IPS-15b (cell line): ENCODE measurements around the gene SLC66A2.

Experiments used
- H3K27me3 ChIP-seq: one replicate; pipeline ENCODE4 v1.6.1; 2013; ENCODE audit warnings: low read length; ENCODE audit not compliant: control insufficient read depth, insufficient read depth
- H3K36me3 ChIP-seq: one replicate; pipeline ENCODE4 v1.6.1; 2013; ENCODE audit warnings: low read length; ENCODE audit not compliant: control insufficient read depth, insufficient read depth
- H3K4me1 ChIP-seq: one replicate; pipeline ENCODE4 v1.6.1; 2013; ENCODE audit warnings: mild to moderate bottlenecking, low read length; ENCODE audit not compliant: control insufficient read depth, insufficient read depth
- H3K4me3 ChIP-seq: one replicate; pipeline ENCODE4 v1.5.1; 2013; ENCODE audit warnings: low read depth, low read length
- H3K9ac ChIP-seq: one replicate; pipeline ENCODE4 v1.6.1; 2013; ENCODE audit warnings: low read depth, mild to moderate bottlenecking, low read length
- H3K9me3 ChIP-seq: one replicate; pipeline ENCODE4 v1.6.1; 2013; ENCODE audit warnings: mild to moderate bottlenecking, low read length; ENCODE audit not compliant: control insufficient read depth, insufficient read depth

The SLC66A2 gene

DNA sequence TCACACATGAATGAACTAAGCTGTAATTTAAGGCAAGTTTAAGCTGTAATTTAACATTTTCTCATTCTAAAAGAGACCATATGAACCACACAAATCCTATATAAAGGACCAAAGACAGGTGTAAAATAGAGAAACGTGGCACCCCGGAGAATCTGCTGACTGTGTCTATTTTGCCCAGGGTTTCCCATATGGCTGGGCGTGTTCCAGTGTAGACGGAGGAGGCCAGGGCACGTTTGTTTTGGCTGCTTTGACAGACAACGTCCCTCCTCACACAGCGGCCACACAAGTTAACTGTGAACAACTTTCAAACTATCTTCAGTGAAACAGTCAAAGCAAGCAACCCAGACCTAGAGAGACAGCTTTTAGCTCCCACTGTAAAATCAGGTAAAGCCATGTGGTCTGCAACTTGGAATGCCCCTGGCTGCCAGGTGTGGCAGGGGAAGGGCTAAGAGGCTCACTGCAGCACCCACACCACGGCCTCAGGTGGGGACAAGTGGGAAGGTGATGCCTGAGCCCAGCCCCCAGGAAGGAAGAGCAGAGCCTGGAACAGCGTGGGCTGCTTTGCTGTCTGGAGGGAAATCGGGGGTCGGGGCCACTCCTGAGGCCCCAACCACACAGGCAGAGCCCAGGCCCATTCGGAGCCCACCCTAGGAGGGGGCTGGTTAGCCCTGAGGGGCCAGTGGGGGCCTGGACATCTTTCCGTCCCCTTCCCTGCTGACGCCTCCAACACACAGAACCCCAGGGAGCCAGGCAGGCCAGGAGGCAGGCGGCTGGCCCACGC is 40.7 kb downstream of the SLC66A2 start:
- Histone ChIP-seq H3K9me3 (no peaks in the 10 kb centered on the region), H3K36me3 (no peaks in the 10 kb centered on the region), H3K27me3 (no peaks in the 10 kb centered on the region), H3K9ac (no peak overlapping the region), H3K4me1 (no peaks in the 10 kb centered on the region), H3K4me3 (peak overlapping the region; percentile 26)

DNA sequence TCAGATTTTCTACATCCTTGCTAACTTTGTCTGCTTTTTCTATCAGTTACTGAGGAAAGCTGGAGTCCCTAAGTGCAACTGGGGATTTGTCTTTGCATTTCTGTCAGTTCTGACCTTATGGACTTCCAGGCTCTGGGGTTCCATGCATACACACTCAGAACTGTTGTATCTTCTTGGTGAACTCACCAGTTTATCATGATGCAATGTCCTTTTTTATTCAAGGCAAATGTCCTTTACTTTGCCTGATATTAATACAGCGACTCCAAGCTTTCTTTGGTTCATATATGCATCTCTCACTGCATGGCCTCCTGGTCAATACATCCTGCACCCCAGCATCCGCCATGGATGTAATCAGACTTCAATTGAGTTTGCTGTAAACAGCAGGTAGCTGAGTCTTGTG is 44.7 kb downstream of the SLC66A2 start:
- no peak overlapping the region for H3K9ac ChIP-seq
- peaks cover 10% of the 10 kb centered on the region for H3K36me3 ChIP-seq
- H3K4me1 ChIP-seq = no peaks in the 10 kb centered on the region

DNA sequence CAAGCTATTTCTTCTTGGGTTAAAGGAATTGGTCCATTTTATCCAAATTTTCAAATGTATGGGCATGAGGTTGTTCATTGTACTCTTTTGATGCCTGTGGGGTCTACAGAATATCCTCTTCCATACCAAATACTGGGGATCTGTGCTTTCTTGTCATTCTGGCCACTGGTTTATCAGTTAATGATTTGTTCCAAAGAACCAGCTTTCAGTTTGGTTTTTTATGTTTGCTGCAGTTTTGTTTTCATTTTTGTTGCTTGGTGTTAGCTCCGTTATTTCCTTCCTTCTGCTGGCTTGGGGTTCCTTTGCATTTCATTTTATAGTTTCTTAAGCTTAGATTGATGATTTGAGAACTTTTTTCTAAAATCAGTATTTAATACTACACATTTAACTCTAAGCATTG is 45.5 kb downstream of the SLC66A2 start:
- H3K27me3 ChIP-seq = no peaks in the 10 kb centered on the region
- H3K4me3 ChIP-seq = no peak overlapping the region
- H3K9me3 ChIP-seq = no peaks in the 10 kb centered on the region
- H3K36me3 ChIP-seq = peaks cover 10% of the 10 kb centered on the region
- no peak overlapping the region for H3K9ac ChIP-seq
- H3K4me1 ChIP-seq = no peaks in the 10 kb centered on the region

More for the DNA sequence above, 44.7 kb downstream of the SLC66A2 start:
- Histone ChIP-seq H3K4me3 (no peak overlapping the region), H3K27me3 (no peaks in the 10 kb centered on the region), H3K9me3 (no peaks in the 10 kb centered on the region)

DNA sequence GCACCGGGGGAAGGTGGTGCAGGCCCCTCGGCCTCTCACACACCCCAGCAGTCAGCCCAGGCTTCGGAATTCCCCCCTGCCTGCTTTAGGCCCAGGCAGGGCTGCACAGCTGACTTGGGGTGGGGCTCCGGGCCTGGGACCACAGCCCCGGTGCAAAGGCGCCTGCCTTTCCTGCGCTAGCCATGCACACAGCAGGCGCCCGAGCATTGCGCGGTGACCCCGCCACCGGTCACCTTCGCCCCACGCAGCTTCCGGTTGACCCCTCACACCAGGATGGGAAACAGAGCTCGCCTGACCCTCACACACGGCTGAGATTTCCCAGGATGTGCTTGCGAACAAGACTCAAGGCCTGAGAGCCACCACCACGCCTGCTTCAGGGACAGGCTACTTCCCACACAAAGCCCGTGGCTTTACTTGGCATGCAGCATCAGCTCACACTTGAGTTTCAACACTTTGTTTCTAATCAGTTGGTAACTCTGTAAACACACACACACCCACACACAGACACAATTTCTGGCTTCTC is 46.0 kb downstream of the SLC66A2 start:
- no peak overlapping the region for H3K9ac ChIP-seq
- peaks cover 10% of the 10 kb centered on the region for H3K36me3 ChIP-seq
- H3K4me3 ChIP-seq = no peak overlapping the region
- no peaks in the 10 kb centered on the region for H3K27me3 ChIP-seq
- H3K9me3 ChIP-seq = no peaks in the 10 kb centered on the region
- H3K4me1 ChIP-seq = no peaks in the 10 kb centered on the region

DNA sequence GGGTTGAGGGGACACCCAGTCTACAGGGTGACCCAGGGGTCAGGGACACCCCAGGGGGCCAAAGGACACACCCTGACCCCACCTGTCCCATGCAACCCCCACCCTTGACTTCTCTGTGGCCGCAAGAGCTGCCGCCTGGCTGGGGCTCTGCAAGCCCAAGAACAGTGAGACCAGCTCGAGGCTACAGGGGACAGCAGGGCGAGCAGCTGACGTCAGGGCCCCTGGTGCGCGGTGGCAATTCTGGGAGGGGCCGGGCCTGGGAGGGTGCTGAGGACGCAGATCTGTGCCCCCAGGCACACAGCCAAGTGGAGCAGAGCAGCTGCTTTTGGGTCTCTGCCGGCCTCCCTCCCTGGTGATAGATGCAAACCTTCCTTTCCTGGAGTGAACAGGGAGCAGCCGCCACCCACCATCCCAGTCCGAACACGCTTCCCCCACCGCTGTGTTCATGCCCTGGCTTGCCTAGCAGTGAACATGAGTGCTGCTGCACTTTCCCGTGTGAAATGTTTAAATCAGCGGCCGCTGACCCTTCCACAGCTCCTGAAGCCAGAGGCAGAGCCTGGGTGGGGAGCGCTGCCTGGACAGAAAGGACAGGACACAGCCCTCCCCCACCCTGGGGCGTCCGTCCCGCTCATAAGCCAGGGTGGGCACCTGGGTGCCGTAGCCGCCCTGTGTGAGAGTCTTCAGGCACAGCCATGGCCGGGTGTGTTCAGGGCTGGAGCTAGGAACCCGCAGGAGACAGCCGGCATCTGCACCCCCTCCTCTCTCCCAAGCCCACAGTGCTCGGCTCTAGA is 46.9 kb downstream of the SLC66A2 start:
- Histone ChIP-seq H3K36me3 (peaks cover 10% of the 10 kb centered on the region), H3K9ac (no peak overlapping the region), H3K27me3 (no peaks in the 10 kb centered on the region), H3K4me1 (no peaks in the 10 kb centered on the region), H3K4me3 (no peak overlapping the region), H3K9me3 (no peaks in the 10 kb centered on the region)

- Histone ChIP-seq H3K9me3 (no peaks in the 10 kb centered on the region), H3K36me3 (peaks cover 10% of the 10 kb centered on the region), H3K4me3 (no peak overlapping the region), H3K9ac (no peak overlapping the region), H3K27me3 (no peaks in the 10 kb centered on the region), H3K4me1 (no peaks in the 10 kb centered on the region)
Observed at GRCh38 chr18:79903787-79904356, 47.6 kb downstream of the SLC66A2 start.

DNA sequence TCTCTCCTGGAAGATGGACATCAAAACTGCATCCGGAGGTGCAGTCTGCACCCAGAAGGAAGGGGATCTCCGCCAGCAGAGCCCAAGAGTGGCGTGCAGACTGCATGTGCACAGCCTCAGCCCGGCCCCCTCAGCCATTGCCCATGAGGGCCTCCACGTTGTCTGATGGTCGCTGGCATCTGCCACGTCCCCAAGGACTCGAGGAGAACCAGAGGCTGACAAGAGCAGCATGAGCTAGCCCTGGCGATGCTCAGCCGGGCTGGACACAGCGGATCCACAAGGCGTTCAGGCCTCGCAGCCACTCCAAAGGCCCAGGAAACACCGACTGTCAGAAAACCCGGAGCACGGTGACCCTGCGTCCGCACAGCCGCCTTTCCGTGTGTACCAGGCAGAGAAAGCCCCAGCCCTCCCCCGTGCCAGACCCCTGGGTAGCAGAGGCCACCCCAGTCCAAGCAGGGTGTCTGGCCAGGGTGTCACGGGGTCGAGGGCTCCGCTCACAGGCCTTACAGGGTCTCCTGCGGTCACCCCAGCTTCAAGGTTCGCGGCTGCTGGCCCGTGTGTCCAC is 48.3 kb downstream of the SLC66A2 start:
- H3K4me1 ChIP-seq = no peaks in the 10 kb centered on the region
- no peak overlapping the region for H3K4me3 ChIP-seq
- H3K9ac ChIP-seq = no peak overlapping the region
- H3K36me3 ChIP-seq = peaks cover 10% of the 10 kb centered on the region
- H3K27me3 ChIP-seq = no peaks in the 10 kb centered on the region
- no peaks in the 10 kb centered on the region for H3K9me3 ChIP-seq

DNA sequence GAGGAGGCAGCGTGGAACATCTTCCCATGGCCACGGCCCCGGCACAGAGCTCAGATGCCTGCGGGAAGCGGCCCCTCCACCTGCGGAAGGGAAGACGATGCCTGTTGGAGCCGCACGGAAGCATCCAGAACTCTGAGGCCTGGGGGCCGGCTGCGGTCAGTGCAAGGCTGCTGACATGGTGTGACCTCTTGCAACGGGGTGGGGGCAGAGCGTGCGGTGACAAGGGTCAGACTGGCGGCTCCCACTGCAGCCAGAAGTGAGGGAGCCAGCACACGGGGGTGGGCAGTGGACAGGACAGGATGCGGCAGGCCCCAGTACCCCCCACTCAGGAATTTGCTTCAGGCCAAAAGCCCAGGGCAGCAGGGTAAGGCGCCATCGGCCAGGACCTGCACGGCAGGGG is 48.8 kb downstream of the SLC66A2 start:
- peaks cover under 1% of the 10 kb centered on the region for H3K9me3 ChIP-seq
- H3K36me3 ChIP-seq = peaks cover 10% of the 10 kb centered on the region
- H3K4me3 ChIP-seq = no peak overlapping the region
- H3K4me1 ChIP-seq = no peaks in the 10 kb centered on the region
- no peaks in the 10 kb centered on the region for H3K27me3 ChIP-seq
- H3K9ac ChIP-seq = no peak overlapping the region

DNA sequence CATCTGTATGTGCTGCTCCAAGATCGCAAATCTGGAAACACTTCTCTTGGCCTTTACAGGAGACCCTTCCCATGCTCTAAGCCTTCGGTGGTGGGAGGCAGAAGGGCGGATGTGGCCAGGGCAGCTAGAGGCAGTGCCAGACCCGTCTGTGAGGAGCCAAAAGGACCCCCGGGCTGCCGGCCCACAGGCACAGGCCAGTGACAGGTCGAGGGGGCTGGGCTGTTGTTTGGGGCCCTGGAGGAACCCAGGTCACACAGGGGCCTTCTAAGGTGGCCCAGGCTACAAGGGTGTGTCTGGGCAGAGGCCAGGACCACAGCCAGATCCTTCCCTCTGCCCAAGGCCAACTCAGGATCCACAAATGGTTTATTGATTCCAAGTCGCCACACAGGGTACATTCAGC is 49.4 kb downstream of the SLC66A2 start:
- Histone ChIP-seq H3K9me3 (peaks cover 3% of the 10 kb centered on the region), H3K36me3 (peaks cover 10% of the 10 kb centered on the region), H3K4me1 (no peaks in the 10 kb centered on the region), H3K9ac (no peak overlapping the region), H3K27me3 (no peaks in the 10 kb centered on the region), H3K4me3 (no peak overlapping the region)

DNA sequence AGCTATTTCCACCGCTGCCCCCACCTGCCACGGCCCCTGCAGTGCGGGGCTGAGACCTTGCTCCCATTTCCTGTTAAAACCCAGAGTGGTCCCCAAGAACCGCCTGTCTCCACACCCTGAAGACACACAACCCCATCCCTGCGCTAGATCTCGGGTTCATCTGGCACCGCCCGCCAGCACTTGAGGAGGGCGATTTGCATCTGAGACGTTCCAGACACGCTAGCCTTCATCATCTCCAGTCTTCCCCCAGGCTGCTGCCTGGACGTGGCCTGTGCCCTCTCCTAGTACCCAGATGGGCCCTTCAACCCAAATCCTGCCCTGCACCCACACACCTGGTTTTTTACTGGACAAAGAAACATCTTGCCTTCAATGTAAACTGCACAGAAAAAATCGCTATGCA is 49.8 kb downstream of the SLC66A2 start:
- no peaks in the 10 kb centered on the region for H3K27me3 ChIP-seq
- no peaks in the 10 kb centered on the region for H3K4me1 ChIP-seq
- H3K4me3 ChIP-seq = no peak overlapping the region
- H3K9ac ChIP-seq = no peak overlapping the region
- H3K9me3 ChIP-seq = peaks cover 3% of the 10 kb centered on the region
- H3K36me3 ChIP-seq = peaks cover 10% of the 10 kb centered on the region

- Histone ChIP-seq H3K9me3 (peaks cover 3% of the 10 kb centered on the region), H3K27me3 (no peaks in the 10 kb centered on the region), H3K4me1 (no peaks in the 10 kb centered on the region), H3K36me3 (peaks cover 10% of the 10 kb centered on the region), H3K9ac (no peak overlapping the region), H3K4me3 (no peak overlapping the region)
Observed at GRCh38 chr18:79900610-79901570, 50.6 kb downstream of the SLC66A2 start.
